GM13976 (cell line): Measurements from ENCODE around the gene BLOC1S6.

ENCODE experiments used
- DNase-seq: peaks from one replicate; pipeline ENCODE4 v3.0.0; 2012; ENCODE audit warnings: low spot score
- CTCF ChIP-seq: IDR thresholded peaks from 2 replicates; pipeline ENCODE4 v1.5.1; 2012; ENCODE audit warnings: borderline replicate concordance, mild to moderate bottlenecking; ENCODE audit not compliant: insufficient read depth; ENCODE audit errors: extremely low read depth, missing control alignments, control extremely low read depth
- in situ Hi-C: fragments of 300-500 bp; cut with MboI; formaldehyde crosslinking; loops from one replicate; pipeline ENCODE4 v1.12.0; 2022; ENCODE audit warnings: low sequenced_read_pairs, mixed read lengths, inconsistent platforms; ENCODE audit not compliant: unreplicated experiment

Gene BLOC1S6

GRCh38 chr15:45606413-45606812, 19.2 kb downstream of the BLOC1S6 start:
- DNase-seq: no peak
- no peak for TF ChIP-seq CTCF
- in situ Hi-C loops: no loop called here

- DNase-seq: no peak
- TF ChIP-seq CTCF: no peak
- in situ Hi-C loops: no loop called here
Measured at GRCh38 chr15:45606841-45607240, 19.7 kb downstream of the BLOC1S6 start.

GRCh38 chr15:45611305-45611704, 24.1 kb downstream of the BLOC1S6 start:
- in situ Hi-C loops: loop anchor here (10.0 kb wide), 1 partner anchor 157 kb away; no protein-coding TSS in a partner anchor
- peak; percentile 33 for DNase-seq
- TF ChIP-seq CTCF: peak; percentile 36

- no peak for DNase-seq
- TF ChIP-seq CTCF: no peak
- in situ Hi-C loops: loop anchor here (10.0 kb wide), 1 partner anchor 158 kb away; no protein-coding TSS in a partner anchor
Measured at GRCh38 chr15:45612790-45613415, 25.7 kb downstream of the BLOC1S6 start.

GRCh38 chr15:45616901-45617323, 29.7 kb downstream of the BLOC1S6 start:
- no peak for TF ChIP-seq CTCF
- in situ Hi-C loops: loop anchor here (10.0 kb wide), 1 partner anchor 162 kb away; no protein-coding TSS in a partner anchor
- no peak for DNase-seq

- DNase-seq: no peak
- TF ChIP-seq CTCF: no peak
- in situ Hi-C loops: loop anchor here (10.0 kb wide), 1 partner anchor 164 kb away; no protein-coding TSS in a partner anchor
Measured at GRCh38 chr15:45618813-45619212, 31.6 kb downstream of the BLOC1S6 start.
